WERI-Rb-1 (cell line): ENCODE measurements around the gene TAB3.
"Not testable (repeated sequence)": the region's sequence is repeated elsewhere in the genome, so short reads cannot be mapped to it uniquely, and the experiment has no call there.

Experiments used
- DNase-seq: peaks from one replicate; pipeline ENCODE4 v3.0.0-alpha.2; 2020
- H3K27ac ChIP-seq: fragments of 250-450 bp; sonication (Bioruptor Pico); 2 replicates; pipeline ENCODE4 v1.5.1; 2020; ENCODE audit warnings: mild to moderate bottlenecking, moderate library complexity
- H3K27me3 ChIP-seq: fragments of 250-450 bp; sonication (Bioruptor Pico); 2 replicates; pipeline ENCODE4 v1.5.1; 2021; ENCODE audit warnings: mild to moderate bottlenecking, low read depth, moderate library complexity; ENCODE audit not compliant: insufficient read depth, severe bottlenecking
- H3K36me3 ChIP-seq: fragments of 250-450 bp; sonication (Bioruptor Pico); 2 replicates; pipeline ENCODE4 v1.5.1; 2020; ENCODE audit warnings: mild to moderate bottlenecking, moderate library complexity
- H3K4me3 ChIP-seq: 2 replicates; pipeline ENCODE4 v1.5.1; 2011; ENCODE audit warnings: low read depth, mild to moderate bottlenecking, control low read depth, low read length
- H3K9me3 ChIP-seq: fragments of 250-450 bp; sonication (Bioruptor Pico); 2 replicates; pipeline ENCODE4 v1.5.1; 2021; ENCODE audit warnings: mild to moderate bottlenecking, moderate library complexity; ENCODE audit not compliant: severe bottlenecking
- TF ChIP-seq, protein P1 (sequence below): IDR thresholded peaks from 2 replicates; pipeline ENCODE4 v1.5.1; 2011; ENCODE audit warnings: low read depth, mild to moderate bottlenecking, control low read depth, inconsistent platforms, low read length

The TAB3 gene

DNA sequence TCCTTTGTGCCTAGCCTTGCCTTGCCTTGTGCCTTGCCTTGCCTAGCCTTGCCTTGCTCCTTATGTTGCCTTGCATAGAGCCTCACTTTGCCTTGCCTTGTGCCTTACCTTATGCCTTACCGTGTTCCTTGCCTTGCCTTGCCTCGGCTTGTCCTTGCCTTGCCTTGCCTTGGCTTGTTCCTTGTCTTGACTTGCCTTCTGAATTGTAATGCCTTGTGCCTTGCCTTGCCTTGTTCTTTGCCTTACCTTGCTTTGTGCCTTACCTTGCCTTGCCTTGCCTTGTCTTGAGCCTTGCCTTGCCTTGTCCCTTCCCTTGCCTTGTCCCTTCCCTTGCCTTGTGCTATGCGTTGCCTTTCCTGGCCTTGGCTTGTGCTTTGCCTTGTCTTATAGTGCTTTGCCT is 90.2 kb downstream of the TAB3 start:
- no peaks in the 10 kb centered on the region for H3K36me3 ChIP-seq
- H3K27me3 ChIP-seq: no peaks in the 10 kb centered on the region
- H3K27ac ChIP-seq: no peak overlapping the region
- DNase-seq: no peak
- H3K9me3 ChIP-seq: no peaks in the 10 kb centered on the region
- TF ChIP-seq, protein P1, sequence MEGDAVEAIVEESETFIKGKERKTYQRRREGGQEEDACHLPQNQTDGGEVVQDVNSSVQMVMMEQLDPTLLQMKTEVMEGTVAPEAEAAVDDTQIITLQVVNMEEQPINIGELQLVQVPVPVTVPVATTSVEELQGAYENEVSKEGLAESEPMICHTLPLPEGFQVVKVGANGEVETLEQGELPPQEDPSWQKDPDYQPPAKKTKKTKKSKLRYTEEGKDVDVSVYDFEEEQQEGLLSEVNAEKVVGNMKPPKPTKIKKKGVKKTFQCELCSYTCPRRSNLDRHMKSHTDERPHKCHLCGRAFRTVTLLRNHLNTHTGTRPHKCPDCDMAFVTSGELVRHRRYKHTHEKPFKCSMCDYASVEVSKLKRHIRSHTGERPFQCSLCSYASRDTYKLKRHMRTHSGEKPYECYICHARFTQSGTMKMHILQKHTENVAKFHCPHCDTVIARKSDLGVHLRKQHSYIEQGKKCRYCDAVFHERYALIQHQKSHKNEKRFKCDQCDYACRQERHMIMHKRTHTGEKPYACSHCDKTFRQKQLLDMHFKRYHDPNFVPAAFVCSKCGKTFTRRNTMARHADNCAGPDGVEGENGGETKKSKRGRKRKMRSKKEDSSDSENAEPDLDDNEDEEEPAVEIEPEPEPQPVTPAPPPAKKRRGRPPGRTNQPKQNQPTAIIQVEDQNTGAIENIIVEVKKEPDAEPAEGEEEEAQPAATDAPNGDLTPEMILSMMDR: no peak
- no peak overlapping the region for H3K4me3 ChIP-seq

DNA sequence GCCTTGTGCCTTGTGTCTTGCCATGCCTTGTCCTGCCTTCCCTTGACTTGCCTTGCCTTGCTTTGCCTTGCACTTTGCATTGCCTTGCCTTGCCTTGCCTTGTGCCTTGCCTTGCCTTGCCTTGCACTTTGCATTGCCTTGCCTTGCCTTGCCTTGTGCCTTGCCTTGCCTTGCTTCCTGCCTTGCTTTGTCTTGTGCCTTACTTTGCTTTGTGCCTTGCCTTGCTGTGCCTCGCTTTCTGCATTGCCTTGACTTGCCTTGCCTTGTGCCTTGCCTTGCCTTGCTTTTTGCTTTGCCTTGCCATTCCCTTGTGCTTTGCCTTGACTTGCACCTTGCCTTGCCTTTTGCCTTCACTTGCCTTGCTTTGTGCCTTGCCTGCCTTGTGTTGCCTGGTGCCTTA is 91.8 kb downstream of the TAB3 start:
- H3K4me3 ChIP-seq, H3K27ac ChIP-seq, H3K9me3 ChIP-seq, H3K27me3 ChIP-seq, DNase-seq, H3K36me3 ChIP-seq: not testable (repeated sequence)

- no peaks in the 10 kb centered on the region for H3K9me3 ChIP-seq
- no peak for DNase-seq
Measured at GRCh38 chrX:30795981-30796958, 92.8 kb downstream of the TAB3 start.

DNA sequence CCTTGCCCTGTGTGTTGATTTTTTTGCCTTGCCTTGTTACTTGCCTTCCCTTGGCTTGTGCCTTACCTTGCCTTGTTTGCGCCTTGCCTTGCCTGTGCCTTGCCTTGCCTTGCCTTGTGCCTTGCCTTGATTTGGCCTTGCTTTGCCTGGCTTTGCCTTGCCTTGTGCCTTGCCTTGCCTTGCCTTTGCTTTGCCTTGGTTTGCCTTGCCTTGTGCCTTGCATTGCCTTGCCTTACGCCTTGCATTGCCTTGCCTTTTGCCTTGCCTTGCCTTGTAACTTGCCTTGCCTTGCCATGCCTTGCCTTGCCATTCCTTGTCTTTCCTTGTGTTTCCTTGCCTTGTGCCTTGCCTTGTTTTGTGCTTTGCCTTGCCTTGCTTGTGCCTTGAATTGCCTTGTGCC is 94.6 kb downstream of the TAB3 start:
- no peaks in the 10 kb centered on the region for H3K36me3 ChIP-seq
- H3K9me3 ChIP-seq: no peaks in the 10 kb centered on the region
- no peak for DNase-seq
- no peak overlapping the region for H3K27ac ChIP-seq
- TF ChIP-seq, protein P1: no peak
- H3K4me3 ChIP-seq: no peak overlapping the region
- H3K27me3 ChIP-seq: no peaks in the 10 kb centered on the region

More at GRCh38 chrX:30795981-30796958, 92.8 kb downstream of the TAB3 start:
- Histone ChIP-seq H3K27me3 (no peaks in the 10 kb centered on the region), H3K27ac (no peak overlapping the region), H3K36me3 (no peaks in the 10 kb centered on the region), H3K4me3 (no peak overlapping the region)
- TF ChIP-seq, protein P1: no peak

DNA sequence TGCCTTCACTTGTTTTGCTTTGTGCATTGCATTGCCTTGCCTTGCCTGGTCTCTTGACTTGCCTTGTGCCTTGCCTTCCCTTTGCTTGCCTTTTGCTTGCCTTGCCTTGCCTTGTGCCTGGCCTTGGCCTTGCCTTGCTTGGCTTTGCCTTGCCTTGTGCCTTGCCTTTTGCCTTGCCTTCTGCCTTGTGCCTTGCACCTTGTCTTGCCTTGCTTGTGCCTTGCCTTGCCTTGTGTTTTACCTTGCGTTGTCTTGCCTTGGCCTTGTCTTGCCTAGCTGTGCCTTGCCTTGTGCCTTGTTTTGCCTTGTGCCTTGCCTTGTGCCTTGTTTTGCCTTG is 95.3 kb downstream of the TAB3 start:
- no peaks in the 10 kb centered on the region for H3K9me3 ChIP-seq
- H3K4me3 ChIP-seq: no peak overlapping the region
- H3K27ac ChIP-seq: no peak overlapping the region
- H3K36me3 ChIP-seq: no peaks in the 10 kb centered on the region
- TF ChIP-seq, protein P1: no peak
- no peaks in the 10 kb centered on the region for H3K27me3 ChIP-seq
- no peak for DNase-seq

- H3K4me3 ChIP-seq: no peak overlapping the region
- no peaks in the 10 kb centered on the region for H3K9me3 ChIP-seq
- DNase-seq: no peak
- no peaks in the 10 kb centered on the region for H3K27me3 ChIP-seq
- TF ChIP-seq, protein P1: no peak
- H3K36me3 ChIP-seq: no peaks in the 10 kb centered on the region
- no peak overlapping the region for H3K27ac ChIP-seq
Measured at GRCh38 chrX:30793075-30793766, 95.8 kb downstream of the TAB3 start.
